ENCODE results near the gene TMEM43. TPM values are rescaled to one million over a fixed set of nuclear protein-coding genes. Genes with fewer than 3 reads are reported as not detected.

TMEM43 gene
- total and polyA plus RNA-seq, 10 of the 15 experiments (the other 5 are each of a cell fraction or from before 2014, with no cell fraction given), result 7.2 to 33.0 (median 18.5) TPM

DNA sequence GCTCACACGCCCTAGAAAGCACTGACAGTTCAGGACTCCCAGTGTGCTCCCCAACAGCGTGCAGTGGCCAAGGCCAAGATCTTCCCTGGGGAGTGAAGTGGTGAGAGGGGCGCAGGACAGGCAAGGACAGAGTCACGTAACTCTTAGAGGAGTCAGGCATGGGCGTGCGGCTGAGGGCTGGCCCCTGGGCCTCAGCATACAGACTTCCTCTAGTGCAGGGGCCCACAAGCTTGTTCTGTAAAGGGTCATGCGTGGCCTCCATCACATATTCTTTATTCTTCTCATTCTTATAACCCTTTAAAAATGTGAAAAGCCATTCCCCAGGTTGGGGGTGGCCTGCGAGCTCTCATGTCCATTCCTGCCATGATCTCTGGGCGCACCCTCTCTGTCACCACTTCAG, 25.2 kb downstream of the TMEM43 start (continued):
- TF ChIP-seq CBX5 (IDR thresholded peaks at IDR 0.05; ENCODE audit: low read depth) (no peak), EZH2 (IDR thresholded peaks at IDR 0.05; ENCODE audit: borderline replicate concordance, control insufficient read depth, low read depth, low read length) (no peak), NR2C1 (IDR thresholded peaks at IDR 0.05) (no peak)
- TF ChIP-seq, protein P1, sequence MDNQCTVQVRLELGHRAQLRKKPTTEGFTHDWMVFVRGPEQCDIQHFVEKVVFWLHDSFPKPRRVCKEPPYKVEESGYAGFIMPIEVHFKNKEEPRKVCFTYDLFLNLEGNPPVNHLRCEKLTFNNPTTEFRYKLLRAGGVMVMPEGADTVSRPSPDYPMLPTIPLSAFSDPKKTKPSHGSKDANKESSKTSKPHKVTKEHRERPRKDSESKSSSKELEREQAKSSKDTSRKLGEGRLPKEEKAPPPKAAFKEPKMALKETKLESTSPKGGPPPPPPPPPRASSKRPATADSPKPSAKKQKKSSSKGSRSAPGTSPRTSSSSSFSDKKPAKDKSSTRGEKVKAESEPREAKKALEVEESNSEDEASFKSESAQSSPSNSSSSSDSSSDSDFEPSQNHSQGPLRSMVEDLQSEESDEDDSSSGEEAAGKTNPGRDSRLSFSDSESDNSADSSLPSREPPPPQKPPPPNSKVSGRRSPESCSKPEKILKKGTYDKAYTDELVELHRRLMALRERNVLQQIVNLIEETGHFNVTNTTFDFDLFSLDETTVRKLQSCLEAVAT (IDR thresholded peaks at IDR 0.05), result no peak

GRCh38 chr3:14150491-14151230, 25.8 kb downstream of the TMEM43 start:
- FAIRE-seq (no peak), ATAC-seq (no peak), DNase-seq (ENCODE audit: low read depth, low spot score) (no peak)
- in situ Hi-C loops (cut with MboI), result no loop called here
- Histone ChIP-seq H3K79me2 (ENCODE audit: control insufficient read depth, insufficient read depth, low read length) (no peaks in the 10 kb centered on the region), H3K9me3 (replicated peaks; ENCODE audit: control insufficient read depth, insufficient read depth, low read length) (no peaks in the 10 kb centered on the region), H3K36me3 (ENCODE audit: control insufficient read depth in 2 of 2, insufficient read depth in 2 of 2, low read length in 1 of 2) (peaks cover 13 to 20% of the 10 kb centered on the region in 2 experiments), H4K20me1 (ENCODE audit: control insufficient read depth, insufficient read depth) (no peaks in the 10 kb centered on the region), H3K4me3 (no peak overlapping the region), H3K4me1 (ENCODE audit: control insufficient read depth, insufficient read depth, low read length) (no peaks in the 10 kb centered on the region), H3K9ac (ENCODE audit: control insufficient read depth, insufficient read depth, low read length) (no peak overlapping the region), H3K27ac (ENCODE audit: control insufficient read depth, insufficient read depth) (no peak overlapping the region), H2AFZ (ENCODE audit: control insufficient read depth, low read depth, low read length) (no peak overlapping the region), H3K27me3 (replicated peaks in 1 of 2; ENCODE audit: control insufficient read depth in 2 of 2, insufficient read depth in 2 of 2, low read length in 1 of 2) (no peaks in the 10 kb centered on the region), H3K4me2 (ENCODE audit: control insufficient read depth, insufficient read depth) (no peak overlapping the region)
- ChIA-PET CTCF (no interaction called here), SMC1A (ENCODE audit: uncharacterized antibody, unreplicated experiment) (no interaction called here), POLR2A (no interaction called here), RAD21 (ENCODE audit: unreplicated experiment) (no interaction called here)
- WGBS (ENCODE audit: insufficient coverage, insufficient replicate concordance, low lambda C conversion rate, missing lambda C conversion rate), result 92% methylated on average over 9 of the region's 9 CpGs
- no TSS peak for BruUV-seq (replicated peaks)
- intact Hi-C loops (cut with micrococcal nuclease; ENCODE audit: unreplicated experiment), result no loop called here
- TF ChIP-seq TAF1 (IDR thresholded peaks at IDR 0.05; ENCODE audit: borderline replicate concordance, low read depth, low read length) (no peak), IRF4 (IDR thresholded peaks at IDR 0.05; ENCODE audit: low read depth, low read length) (no peak), ZNF207 (IDR thresholded peaks at IDR 0.05; ENCODE audit: borderline replicate concordance) (no peak), MEF2B (IDR thresholded peaks at IDR 0.05; ENCODE audit: partially characterized antibody, poor library complexity, severe bottlenecking) (no peak), ZBTB11 (CRISPR knock-in tag; IDR thresholded peaks at IDR 0.05) (no peak)
- TF ChIP-seq, protein P2, sequence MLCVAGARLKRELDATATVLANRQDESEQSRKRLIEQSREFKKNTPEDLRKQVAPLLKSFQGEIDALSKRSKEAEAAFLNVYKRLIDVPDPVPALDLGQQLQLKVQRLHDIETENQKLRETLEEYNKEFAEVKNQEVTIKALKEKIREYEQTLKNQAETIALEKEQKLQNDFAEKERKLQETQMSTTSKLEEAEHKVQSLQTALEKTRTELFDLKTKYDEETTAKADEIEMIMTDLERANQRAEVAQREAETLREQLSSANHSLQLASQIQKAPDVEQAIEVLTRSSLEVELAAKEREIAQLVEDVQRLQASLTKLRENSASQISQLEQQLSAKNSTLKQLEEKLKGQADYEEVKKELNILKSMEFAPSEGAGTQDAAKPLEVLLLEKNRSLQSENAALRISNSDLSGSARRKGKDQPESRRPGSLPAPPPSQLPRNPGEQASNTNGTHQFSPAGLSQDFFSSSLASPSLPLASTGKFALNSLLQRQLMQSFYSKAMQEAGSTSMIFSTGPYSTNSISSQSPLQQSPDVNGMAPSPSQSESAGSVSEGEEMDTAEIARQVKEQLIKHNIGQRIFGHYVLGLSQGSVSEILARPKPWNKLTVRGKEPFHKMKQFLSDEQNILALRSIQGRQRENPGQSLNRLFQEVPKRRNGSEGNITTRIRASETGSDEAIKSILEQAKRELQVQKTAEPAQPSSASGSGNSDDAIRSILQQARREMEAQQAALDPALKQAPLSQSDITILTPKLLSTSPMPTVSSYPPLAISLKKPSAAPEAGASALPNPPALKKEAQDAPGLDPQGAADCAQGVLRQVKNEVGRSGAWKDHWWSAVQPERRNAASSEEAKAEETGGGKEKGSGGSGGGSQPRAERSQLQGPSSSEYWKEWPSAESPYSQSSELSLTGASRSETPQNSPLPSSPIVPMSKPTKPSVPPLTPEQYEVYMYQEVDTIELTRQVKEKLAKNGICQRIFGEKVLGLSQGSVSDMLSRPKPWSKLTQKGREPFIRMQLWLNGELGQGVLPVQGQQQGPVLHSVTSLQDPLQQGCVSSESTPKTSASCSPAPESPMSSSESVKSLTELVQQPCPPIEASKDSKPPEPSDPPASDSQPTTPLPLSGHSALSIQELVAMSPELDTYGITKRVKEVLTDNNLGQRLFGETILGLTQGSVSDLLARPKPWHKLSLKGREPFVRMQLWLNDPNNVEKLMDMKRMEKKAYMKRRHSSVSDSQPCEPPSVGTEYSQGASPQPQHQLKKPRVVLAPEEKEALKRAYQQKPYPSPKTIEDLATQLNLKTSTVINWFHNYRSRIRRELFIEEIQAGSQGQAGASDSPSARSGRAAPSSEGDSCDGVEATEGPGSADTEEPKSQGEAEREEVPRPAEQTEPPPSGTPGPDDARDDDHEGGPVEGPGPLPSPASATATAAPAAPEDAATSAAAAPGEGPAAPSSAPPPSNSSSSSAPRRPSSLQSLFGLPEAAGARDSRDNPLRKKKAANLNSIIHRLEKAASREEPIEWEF (IDR thresholded peaks at IDR 0.05; ENCODE audit: insufficient replicate concordance, low read depth, low read length), result no peak
